DND-41 (cell line): Measurements from ENCODE around the gene TBC1D32.
"Not testable (repeated sequence)": the region's sequence is repeated elsewhere in the genome, so short reads cannot be mapped to it uniquely, and the experiment has no call there.

Source experiments
- ATAC-seq: fragments of 200-7000 bp; cut with Tn5 transposase; 3 replicates; pipeline ENCODE4 v1.9.1; 2021; ENCODE audit warnings: low read depth; ENCODE audit not compliant: insufficient read depth
- DNase-seq: peaks from one replicate; pipeline ENCODE4 v3.0.0-alpha.2; 2020
- H2AFZ ChIP-seq: 2 replicates; pipeline ENCODE4 v1.6.0; 2012; ENCODE audit warnings: low read depth, low read length
- H3K27ac ChIP-seq: 2 replicates; pipeline ENCODE4 v1.5.1; 2012; ENCODE audit warnings: low read length, inconsistent platforms
- H3K27me3 ChIP-seq: fragments of 200-600 bp; sonication (generic); 2 replicates; pipeline ENCODE4 v1.6.0; 2012; ENCODE audit warnings: low read length, mild to moderate bottlenecking, inconsistent platforms; ENCODE audit not compliant: insufficient read depth, poor library complexity
- H3K36me3 ChIP-seq: 2 replicates; pipeline ENCODE4 v1.5.1; 2012; ENCODE audit warnings: low read length, inconsistent platforms; ENCODE audit not compliant: insufficient read depth
- H3K4me1 ChIP-seq: 2 replicates; pipeline ENCODE4 v1.5.1; 2012; ENCODE audit warnings: mild to moderate bottlenecking, low read length; ENCODE audit not compliant: insufficient read depth
- H3K4me2 ChIP-seq: 2 replicates; pipeline ENCODE4 v1.6.0; 2012; ENCODE audit warnings: mild to moderate bottlenecking, moderate library complexity, low read length, inconsistent platforms; ENCODE audit not compliant: insufficient read depth
- H3K4me3 ChIP-seq, 2 experiments: fragments of 200-600 bp in 1 of 2; shearing (Covaris generic) in 1 of 2; 2 replicates each; pipeline ENCODE4 v1.5.1; 2012 to 2016; ENCODE audit warnings: inconsistent platforms in 2 of 2, low read length in 2 of 2, mild to moderate bottlenecking in 2 of 2, low read depth in 1 of 2, moderate library complexity in 1 of 2
- H3K79me2 ChIP-seq: 2 replicates; pipeline ENCODE4 v1.6.0; 2012; ENCODE audit warnings: low read length, inconsistent platforms; ENCODE audit not compliant: insufficient read depth
- H3K9ac ChIP-seq: 2 replicates; pipeline ENCODE4 v1.6.0; 2012; ENCODE audit warnings: low read depth, mild to moderate bottlenecking, inconsistent platforms, low read length, moderate library complexity
- H3K9me3 ChIP-seq: 2 replicates; pipeline ENCODE4 v1.5.1; 2012; ENCODE audit warnings: low read length, moderate library complexity, mild to moderate bottlenecking, inconsistent platforms; ENCODE audit not compliant: insufficient read depth, severe bottlenecking
- H4K20me1 ChIP-seq: 2 replicates; pipeline ENCODE4 v1.6.0; 2012; ENCODE audit warnings: low read length; ENCODE audit not compliant: insufficient read depth
- EZH2 ChIP-seq: IDR thresholded peaks from 3 replicates; pipeline ENCODE4 v1.6.1; 2012; ENCODE audit warnings: borderline replicate concordance, low read depth, mild to moderate bottlenecking, moderate library complexity, low read length, inconsistent platforms; ENCODE audit not compliant: severe bottlenecking
- TF ChIP-seq, protein P1 (sequence below): IDR thresholded peaks from 2 replicates; pipeline ENCODE4 v1.5.1; 2012; ENCODE audit warnings: borderline replicate concordance, low read length, moderate library complexity, mild to moderate bottlenecking; ENCODE audit not compliant: poor library complexity, severe bottlenecking; ENCODE audit errors: extremely low read depth

The TBC1D32 gene

DNA sequence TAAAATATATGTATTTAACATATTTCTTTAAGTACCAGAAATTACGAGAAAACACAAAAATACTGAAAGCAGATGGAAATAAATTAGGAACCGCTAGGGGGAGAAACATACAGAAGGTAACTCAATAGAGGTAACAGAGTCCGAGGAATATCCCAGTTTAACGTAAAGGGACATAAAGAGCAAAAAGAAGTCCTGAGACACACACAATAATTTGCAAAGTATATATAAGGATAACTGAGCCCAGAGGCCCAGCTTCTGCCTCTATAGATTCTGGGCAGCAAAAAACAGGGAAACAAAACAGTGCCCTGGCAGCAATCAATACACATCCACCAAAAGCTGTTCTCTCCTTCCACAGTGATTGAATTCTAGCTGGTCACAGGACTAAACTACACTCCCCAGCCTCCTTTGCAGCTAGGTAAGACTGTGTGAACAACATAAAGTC is 15.1 kb downstream of the TBC1D32 start:
- no peak overlapping the region for H3K9ac ChIP-seq
- no peak overlapping the region for H3K4me2 ChIP-seq
- TF ChIP-seq, protein P1, sequence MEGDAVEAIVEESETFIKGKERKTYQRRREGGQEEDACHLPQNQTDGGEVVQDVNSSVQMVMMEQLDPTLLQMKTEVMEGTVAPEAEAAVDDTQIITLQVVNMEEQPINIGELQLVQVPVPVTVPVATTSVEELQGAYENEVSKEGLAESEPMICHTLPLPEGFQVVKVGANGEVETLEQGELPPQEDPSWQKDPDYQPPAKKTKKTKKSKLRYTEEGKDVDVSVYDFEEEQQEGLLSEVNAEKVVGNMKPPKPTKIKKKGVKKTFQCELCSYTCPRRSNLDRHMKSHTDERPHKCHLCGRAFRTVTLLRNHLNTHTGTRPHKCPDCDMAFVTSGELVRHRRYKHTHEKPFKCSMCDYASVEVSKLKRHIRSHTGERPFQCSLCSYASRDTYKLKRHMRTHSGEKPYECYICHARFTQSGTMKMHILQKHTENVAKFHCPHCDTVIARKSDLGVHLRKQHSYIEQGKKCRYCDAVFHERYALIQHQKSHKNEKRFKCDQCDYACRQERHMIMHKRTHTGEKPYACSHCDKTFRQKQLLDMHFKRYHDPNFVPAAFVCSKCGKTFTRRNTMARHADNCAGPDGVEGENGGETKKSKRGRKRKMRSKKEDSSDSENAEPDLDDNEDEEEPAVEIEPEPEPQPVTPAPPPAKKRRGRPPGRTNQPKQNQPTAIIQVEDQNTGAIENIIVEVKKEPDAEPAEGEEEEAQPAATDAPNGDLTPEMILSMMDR = no peak
- no peak for TF ChIP-seq EZH2
- H3K36me3 ChIP-seq = peaks cover 21% of the 10 kb centered on the region; the same call in 1 of the 2 replicates
- no peaks in the 10 kb centered on the region for H3K27me3 ChIP-seq
- ATAC-seq (no peak), DNase-seq (no peak)
- H3K79me2 ChIP-seq = no peaks in the 10 kb centered on the region
- H3K27ac ChIP-seq = no peak overlapping the region
- no peak overlapping the region for H3K4me3 ChIP-seq
- H3K9me3 ChIP-seq = no peaks in the 10 kb centered on the region
- no peaks in the 10 kb centered on the region for H3K4me1 ChIP-seq
- H4K20me1 ChIP-seq = no peaks in the 10 kb centered on the region
- no peak overlapping the region for H2AFZ ChIP-seq

DNA sequence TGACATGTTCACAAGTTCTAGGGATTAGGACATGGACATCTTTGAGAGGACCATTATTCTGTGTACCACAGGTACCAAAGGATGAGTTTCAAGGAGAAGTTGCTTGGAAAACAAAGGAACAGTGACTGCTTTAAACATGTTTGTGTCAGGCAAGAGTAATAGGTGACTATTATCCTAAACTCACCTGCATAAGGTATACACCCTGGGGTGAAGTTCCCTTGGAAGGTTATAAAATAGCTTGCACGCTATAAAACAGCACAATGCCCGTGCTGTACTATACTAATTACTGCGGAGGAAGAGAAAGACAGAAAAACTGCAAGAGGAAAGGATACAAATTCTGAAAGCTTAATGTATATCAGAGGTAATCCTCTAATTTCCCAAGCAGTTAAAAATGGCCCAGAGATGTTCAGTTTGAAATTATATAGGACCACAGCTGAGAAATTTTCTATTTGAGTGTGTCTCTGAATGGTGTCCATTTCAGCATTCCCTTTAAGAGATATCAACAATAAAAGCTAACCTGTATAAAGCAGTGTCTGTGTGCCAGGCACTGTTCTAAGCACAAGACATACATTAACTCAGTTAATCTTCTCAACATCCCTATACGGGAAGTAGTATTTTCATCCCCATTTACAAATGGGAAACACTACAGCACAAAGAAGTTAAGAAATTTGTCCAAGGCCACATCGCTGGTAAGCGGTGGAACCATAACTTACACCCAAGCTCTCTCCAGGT is 19.7 kb downstream of the TBC1D32 start:
- H4K20me1 ChIP-seq = no peaks in the 10 kb centered on the region
- no peak overlapping the region for H2AFZ ChIP-seq
- no peak overlapping the region for H3K4me3 ChIP-seq
- no peak for ATAC-seq
- TF ChIP-seq EZH2 = no peak
- TF ChIP-seq, protein P1 = no peak
- H3K27me3 ChIP-seq = no peaks in the 10 kb centered on the region
- DNase-seq = no peak
- H3K79me2 ChIP-seq = no peaks in the 10 kb centered on the region
- H3K9ac ChIP-seq = no peak overlapping the region
- no peak overlapping the region for H3K27ac ChIP-seq
- H3K4me2 ChIP-seq = no peak overlapping the region
- H3K36me3 ChIP-seq = peaks cover 29% of the 10 kb centered on the region; the same call in 1 of the 2 replicates
- H3K9me3 ChIP-seq = no peaks in the 10 kb centered on the region
- H3K4me1 ChIP-seq = no peaks in the 10 kb centered on the region

DNA sequence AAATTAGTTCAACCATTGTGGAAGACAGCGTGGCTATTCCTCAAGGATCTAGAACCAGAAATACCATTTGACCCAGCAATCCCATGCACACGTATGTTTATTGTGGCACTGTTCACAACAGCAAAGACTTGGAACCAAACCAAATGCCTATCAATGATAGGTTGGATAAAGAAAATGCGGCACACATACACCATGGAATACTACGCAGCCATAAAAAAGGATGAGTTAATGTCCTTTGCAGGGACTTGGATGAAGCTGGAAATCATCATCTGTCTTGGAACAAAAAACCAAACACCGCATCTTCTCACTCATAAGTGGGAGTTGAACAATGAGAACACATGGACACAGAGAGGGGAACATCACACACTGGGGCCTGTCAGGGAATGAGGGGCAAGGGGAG is 22.5 kb downstream of the TBC1D32 start:
- H3K9ac ChIP-seq, H3K4me1 ChIP-seq, H2AFZ ChIP-seq, H3K4me2 ChIP-seq, DNase-seq, ATAC-seq, H3K79me2 ChIP-seq, H3K9me3 ChIP-seq, H3K4me3 ChIP-seq, H4K20me1 ChIP-seq, H3K27me3 ChIP-seq, H3K27ac ChIP-seq: not testable (repeated sequence)
- peaks cover 18% of the 10 kb centered on the region; the same call in 1 of the 2 replicates for H3K36me3 ChIP-seq

DNA sequence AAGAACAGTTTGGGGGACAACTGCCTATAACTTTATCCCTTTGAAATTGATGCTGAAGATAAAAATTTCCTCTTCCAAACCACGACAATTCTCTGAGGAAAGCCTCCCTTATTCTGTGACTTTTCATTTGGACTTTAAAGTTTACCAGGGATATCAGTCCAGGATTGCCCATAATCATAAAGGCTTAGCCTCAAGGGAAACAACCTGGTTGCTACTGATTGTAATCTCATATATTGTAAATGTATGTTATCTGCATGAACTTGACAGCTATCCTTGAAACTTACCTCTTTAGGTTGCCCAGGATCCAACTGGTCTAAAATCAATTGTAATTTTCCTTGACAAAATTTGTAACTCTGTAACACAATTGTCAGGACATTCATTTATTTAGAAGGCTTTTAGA is 23.8 kb downstream of the TBC1D32 start:
- DNase-seq (no peak), ATAC-seq (no peak)
- TF ChIP-seq, protein P1 = no peak
- no peak for TF ChIP-seq EZH2
- Histone ChIP-seq H3K79me2 (no peaks in the 10 kb centered on the region), H3K9ac (no peak overlapping the region), H3K27ac (no peak overlapping the region), H3K27me3 (no peaks in the 10 kb centered on the region), H3K4me3 (no peak overlapping the region), H3K4me2 (no peak overlapping the region), H2AFZ (no peak overlapping the region), H3K9me3 (no peaks in the 10 kb centered on the region), H4K20me1 (no peaks in the 10 kb centered on the region), H3K36me3 (peaks cover 12% of the 10 kb centered on the region; the same call in 1 of the 2 replicates), H3K4me1 (no peaks in the 10 kb centered on the region)
